H1 (cell line): ENCODE measurements around the gene TMEM164. TPM values are rescaled to one million over a fixed set of nuclear protein-coding genes. Genes with fewer than 3 reads are reported as not detected.

Experiments
- CTCF ChIA-PET: fragments of 300-600 bp; sonication (Branson Sonifier 250); formaldehyde crosslinking; loops from one replicate; lab custom pipeline; 2021; ENCODE audit not compliant: partially characterized antibody; lab: Charles Lee
- POLR2A ChIA-PET: fragments of 300-600 bp; sonication (Branson Sonifier 250); formaldehyde crosslinking; loops from one replicate; lab custom pipeline; 2021; ENCODE audit warnings: inconsistent platforms; ENCODE audit not compliant: partially characterized antibody; lab: Charles Lee
- DNase-seq, 2 experiments: peaks; one replicate each; pipeline versions ENCODE4 v3.0.0 to v3.0.0-alpha.2; 2010 to 2022; ENCODE audit warnings: low spot score in 2 of 2, low read depth in 1 of 2, mixed read lengths in 1 of 2
- FAIRE-seq: peaks from 2 replicates; lab custom pipeline; 2011; peaks lifted over from hg19 to GRCh38; lab: Jason Lieb, UNC
- H2AFZ ChIP-seq: 2 replicates; pipeline ENCODE4 v1.8.1; 2012; ENCODE audit warnings: low read length, inconsistent platforms
- H2AK5ac ChIP-seq: 2 replicates; pipeline ENCODE4 v1.6.1; 2013; ENCODE audit warnings: low read depth, low read length
- H2BK120ac ChIP-seq: replicated peaks from 2 replicates; pipeline ENCODE3; 2013; ENCODE audit warnings: low read depth, low read length, inconsistent platforms
- H2BK12ac ChIP-seq: 2 replicates; pipeline ENCODE4 v1.6.1; 2013; ENCODE audit warnings: low read depth, low read length
- H2BK15ac ChIP-seq: 2 replicates; pipeline ENCODE4 v1.6.1; 2013; ENCODE audit warnings: low read length
- H2BK20ac ChIP-seq: 2 replicates; pipeline ENCODE4 v1.6.1; 2013; ENCODE audit warnings: low read length
- H2BK5ac ChIP-seq: 2 replicates; pipeline ENCODE4 v1.6.1; 2013; ENCODE audit warnings: low read depth, low read length
- H3K14ac ChIP-seq: 2 replicates; pipeline ENCODE4 v1.6.1; 2013; ENCODE audit warnings: inconsistent platforms; ENCODE audit not compliant: insufficient read length
- H3K18ac ChIP-seq: 2 replicates; pipeline ENCODE4 v1.6.1; 2013; ENCODE audit warnings: low read length; ENCODE audit errors: extremely low read depth
- H3K23ac ChIP-seq: 2 replicates; pipeline ENCODE4 v1.6.1; 2013; ENCODE audit warnings: inconsistent platforms; ENCODE audit not compliant: insufficient read length
- H3K23me2 ChIP-seq: 2 replicates; pipeline ENCODE4 v1.6.1; 2013; ENCODE audit warnings: low read depth, low read length
- H3K27ac ChIP-seq: 2 replicates; pipeline ENCODE4 v1.6.1; 2011; ENCODE audit warnings: low read depth, low read length, inconsistent platforms
- H3K27me3 ChIP-seq, 4 experiments: replicated peaks in 1 of 4; 1 replicate in 1 of 4; 2 replicates in 3 of 4; pipeline versions ENCODE4 v1.6.1 to v1.8.1; 2011 to 2013; ENCODE audit warnings: low read length in 3 of 4, mild to moderate bottlenecking in 3 of 4, inconsistent platforms in 2 of 4, mixed read lengths in 2 of 4, moderate library complexity in 1 of 4; ENCODE audit not compliant: control insufficient read depth in 3 of 4, insufficient read depth in 3 of 4; ENCODE audit errors: extremely low read depth in 1 of 4
- H3K36me3 ChIP-seq, 4 experiments: 2 replicates each; pipeline versions ENCODE4 v1.6.1 to v1.8.1; 2011 to 2013; ENCODE audit warnings: mild to moderate bottlenecking in 4 of 4, low read length in 3 of 4, moderate library complexity in 2 of 4, control low read depth in 1 of 4, inconsistent platforms in 1 of 4; ENCODE audit not compliant: insufficient read depth in 4 of 4, control insufficient read depth in 2 of 4
- H3K4ac ChIP-seq: replicated peaks from 2 replicates; pipeline ENCODE3; 2013; ENCODE audit warnings: low read length, low read depth, mixed read lengths, inconsistent platforms; ENCODE audit not compliant: insufficient read length
- H3K4me1 ChIP-seq, 4 experiments: replicated peaks in 1 of 4; 1 replicate in 1 of 4; 2 replicates in 3 of 4; pipeline versions ENCODE4 v1.6.1 to v1.8.1; 2011 to 2013; ENCODE audit warnings: low read length in 3 of 4, inconsistent platforms in 2 of 4, mixed read lengths in 1 of 4; ENCODE audit not compliant: insufficient read depth in 4 of 4, control insufficient read depth in 3 of 4
- H3K4me2 ChIP-seq, 2 experiments: 2 replicates each; pipeline versions ENCODE4 v1.6.1 to v1.8.1; 2011 to 2013; ENCODE audit warnings: low read depth in 2 of 2, low read length in 2 of 2, control low read depth in 1 of 2, inconsistent platforms in 1 of 2, mild to moderate bottlenecking in 1 of 2; ENCODE audit not compliant: insufficient read depth in 1 of 2
- H3K4me3 ChIP-seq, 4 experiments: fragments of 200-600, 300-600 bp in 1 of 4; sonication (generic), shearing (Covaris generic), sonication (Bioruptor Twin) in 1 of 4; 2 replicates each; pipeline versions ENCODE4 v1.5.1 to v1.8.1; 2011 to 2016; ENCODE audit warnings: low read length in 4 of 4, low read depth in 3 of 4, control low read depth in 2 of 4, inconsistent platforms in 2 of 4, mild to moderate bottlenecking in 2 of 4, mixed read lengths in 1 of 4, moderate library complexity in 1 of 4; ENCODE audit not compliant: insufficient read depth in 2 of 4; ENCODE audit errors: extremely low read depth in 1 of 4
- H3K56ac ChIP-seq: replicated peaks from 2 replicates; pipeline ENCODE3; 2013; ENCODE audit warnings: low read depth, mild to moderate bottlenecking, mixed read lengths, low read length, inconsistent platforms; ENCODE audit not compliant: insufficient read length
- H3K79me1 ChIP-seq: 2 replicates; pipeline ENCODE4 v1.6.1; 2013; ENCODE audit warnings: low read depth, low read length, control low read depth
- H3K79me2 ChIP-seq, 2 experiments: 2 replicates each; pipeline versions ENCODE4 v1.6.1 to v1.8.1; 2012 to 2013; ENCODE audit warnings: low read length in 2 of 2, mild to moderate bottlenecking in 2 of 2, inconsistent platforms in 1 of 2; ENCODE audit not compliant: insufficient read depth in 2 of 2, control insufficient read depth in 1 of 2
- H3K9ac ChIP-seq, 4 experiments: replicated peaks in 1 of 4; 1 replicate in 1 of 4; 2 replicates in 3 of 4; pipeline versions ENCODE4 v1.6.1 to v1.8.1; 2011 to 2013; ENCODE audit warnings: low read depth in 3 of 4, low read length in 3 of 4, control low read depth in 2 of 4, mild to moderate bottlenecking in 2 of 4, moderate library complexity in 2 of 4, inconsistent platforms in 1 of 4; ENCODE audit errors: extremely low read depth in 1 of 4
- H3K9me3 ChIP-seq, 2 experiments: 2 replicates each; pipeline versions ENCODE4 v1.6.1 to v1.8.1; 2012 to 2013; ENCODE audit warnings: mild to moderate bottlenecking in 2 of 2, moderate library complexity in 2 of 2, control low read depth in 1 of 2, inconsistent platforms in 1 of 2, low read depth in 1 of 2, low read length in 1 of 2, mixed read lengths in 1 of 2; ENCODE audit not compliant: insufficient read depth in 2 of 2
- H4K20me1 ChIP-seq, 2 experiments: replicated peaks in 1 of 2; 2 replicates each; pipeline versions ENCODE3 to v1.8.1; 2011 to 2013; ENCODE audit warnings: inconsistent platforms in 2 of 2, low read length in 2 of 2, mild to moderate bottlenecking in 1 of 2; ENCODE audit not compliant: insufficient read depth in 2 of 2, control insufficient read depth in 1 of 2
- H4K5ac ChIP-seq: 2 replicates; pipeline ENCODE4 v1.6.1; 2013; ENCODE audit warnings: low read length, low read depth, mixed read lengths, inconsistent platforms; ENCODE audit not compliant: insufficient read length
- H4K8ac ChIP-seq: 2 replicates; pipeline ENCODE4 v1.8.0; 2013; ENCODE audit warnings: mild to moderate bottlenecking, moderate library complexity, low read length, inconsistent platforms; ENCODE audit not compliant: insufficient read depth; ENCODE audit errors: extremely low read depth
- H4K91ac ChIP-seq: replicated peaks from 2 replicates; pipeline ENCODE3; 2013; ENCODE audit warnings: low read length, mixed read lengths, inconsistent platforms; ENCODE audit not compliant: insufficient read length
- CEBPB ChIP-seq: IDR thresholded peaks from 2 replicates; pipeline ENCODE4 v1.6.1; 2012; ENCODE audit warnings: low read depth, low read length
- TAF1 ChIP-seq: IDR thresholded peaks from 2 replicates; pipeline ENCODE4 v1.6.1; 2011; ENCODE audit warnings: mild to moderate bottlenecking, low read depth, low read length
- TAF7 ChIP-seq: optimal IDR thresholded peaks from 2 replicates; pipeline ENCODE3; 2011; ENCODE audit warnings: low read depth, mild to moderate bottlenecking, inconsistent platforms, low read length, moderate library complexity, borderline replicate concordance
- USF2 ChIP-seq: IDR thresholded peaks from 2 replicates; pipeline ENCODE4 v1.6.1; 2011; ENCODE audit warnings: low read length, improper control_type of control experiment
- polyA plus RNA-seq, 7 experiments: library from polyadenylated mRNA; depleted of rRNA in 3 of 7; stranded (reverse) in 5 of 7; unstranded in 2 of 7; fragments of >200 nt in 5 of 7; fragments of 200-250 nt in 2 of 7; gene quantifications; 1 replicate in 5 of 7; 2 replicates in 1 of 7; 4 replicates in 1 of 7; pipeline versions ENCODE4 v1.2.1 to v1.2.3, GENCODE V29; 2011 to 2013; ENCODE audit warnings: missing spikeins in 2 of 7, mixed read lengths in 2 of 7
- total RNA-seq: library from RNA; stranded (reverse); fragmentation: NEBNext Ultra II Directional; extraction: Animal tissue kit (Norgen Biotek cat#: 25700); gene quantifications from 2 replicates; pipeline ENCODE4 v1.2.1, GENCODE V29; 2021
- TF ChIP-seq, protein P1 (sequence below): IDR thresholded peaks from 2 replicates; pipeline ENCODE4 v1.6.1; 2012; ENCODE audit warnings: inconsistent platforms

TMEM164 gene
- total and polyA plus RNA-seq, 2 of the 8 experiments (the other 6 are each of a cell fraction or from before 2014, with no cell fraction given) = 7.3 to 14.8 TPM

- Histone ChIP-seq H2BK20ac (no peak overlapping the region), H4K91ac (no peak overlapping the region), H2BK5ac (no peak overlapping the region), H2AFZ (no peak overlapping the region), H3K9me3 (no peaks in the 10 kb centered on the region), H2AK5ac (no peak overlapping the region), H3K56ac (no peak overlapping the region), H3K14ac (no peak overlapping the region), H3K79me2 (no peaks in the 10 kb centered on the region), H4K20me1 (no peaks in the 10 kb centered on the region), H2BK12ac (no peak overlapping the region), H2BK15ac (no peak overlapping the region), H3K4me2 (no peak overlapping the region), H2BK120ac (no peak overlapping the region), H3K9ac (no peak overlapping the region), H4K5ac (no peak overlapping the region), H3K4me1 (peaks cover 0 to 9% (median 0%) of the 10 kb centered on the region in 4 experiments; a peak in 1 of 7 replicates), H4K8ac (no peak overlapping the region), H3K4me3 (no peak overlapping the region), H3K4ac (no peak overlapping the region), H3K18ac (no peak overlapping the region), H3K27me3 (no peaks in the 10 kb centered on the region), H3K23me2 (no peaks in the 10 kb centered on the region), H3K79me1 (no peaks in the 10 kb centered on the region), H3K36me3 (no peaks in the 10 kb centered on the region), H3K27ac (no peak overlapping the region), H3K23ac (no peak overlapping the region)
- CTCF ChIA-PET = interaction anchor here (0.6 kb wide), 1 partner anchor 74 kb away, joined by 3 read pairs; no protein-coding TSS in a partner anchor
- POLR2A ChIA-PET = no interaction called here
- DNase-seq (no peak), FAIRE-seq (no peak)
- TF ChIP-seq, protein P1, sequence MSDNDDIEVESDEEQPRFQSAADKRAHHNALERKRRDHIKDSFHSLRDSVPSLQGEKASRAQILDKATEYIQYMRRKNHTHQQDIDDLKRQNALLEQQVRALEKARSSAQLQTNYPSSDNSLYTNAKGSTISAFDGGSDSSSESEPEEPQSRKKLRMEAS = no peak
- TF ChIP-seq TAF1 (no peak), USF2 (no peak), CEBPB (no peak), TAF7 (no peak)
Observed at GRCh38 chrX:110052303-110052702, 49.4 kb downstream of the TMEM164 start.
